ENCODE data around the gene ECT2L. TPM values are rescaled to one million over a fixed set of nuclear protein-coding genes. Genes with fewer than 3 reads are reported as not detected.

ECT2L gene
- total and polyA plus RNA-seq, 2 of the 13 experiments (the other 11 are each of a cell fraction or from before 2014, with no cell fraction given): 0.12 TPM; not detected in 1

DNA sequence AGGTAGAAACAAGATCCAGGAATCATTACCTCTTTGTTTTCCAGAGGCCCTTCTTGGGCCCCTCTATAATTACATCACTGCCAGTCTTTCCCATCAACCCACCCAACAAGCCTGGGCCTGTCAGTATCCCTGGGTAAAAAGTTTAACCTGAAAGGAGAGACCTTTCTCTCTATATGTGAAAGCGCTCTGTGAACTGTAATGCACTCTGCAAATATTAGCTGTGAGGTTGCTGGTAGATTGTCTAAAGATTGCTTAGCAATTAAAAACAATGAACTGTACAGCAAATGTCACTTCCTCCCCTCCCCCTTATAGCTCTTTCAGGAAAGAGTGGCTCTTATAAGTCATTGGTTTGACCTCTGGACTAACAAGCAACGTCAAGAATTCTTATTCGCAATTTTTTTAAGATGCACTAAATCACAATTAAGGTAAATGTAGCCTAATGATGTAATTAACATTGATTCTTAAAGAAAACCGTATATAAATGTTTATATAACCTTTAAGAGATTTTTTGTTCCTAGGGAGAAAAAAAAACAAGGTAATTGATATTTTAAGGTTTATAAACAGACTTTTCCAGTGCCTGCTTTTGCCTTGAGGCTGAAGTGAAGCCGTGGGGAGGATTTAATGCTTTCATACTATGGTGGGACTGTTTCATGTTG, 18.4 kb downstream of the ECT2L start (continued):
- TF ChIP-seq, protein P1, sequence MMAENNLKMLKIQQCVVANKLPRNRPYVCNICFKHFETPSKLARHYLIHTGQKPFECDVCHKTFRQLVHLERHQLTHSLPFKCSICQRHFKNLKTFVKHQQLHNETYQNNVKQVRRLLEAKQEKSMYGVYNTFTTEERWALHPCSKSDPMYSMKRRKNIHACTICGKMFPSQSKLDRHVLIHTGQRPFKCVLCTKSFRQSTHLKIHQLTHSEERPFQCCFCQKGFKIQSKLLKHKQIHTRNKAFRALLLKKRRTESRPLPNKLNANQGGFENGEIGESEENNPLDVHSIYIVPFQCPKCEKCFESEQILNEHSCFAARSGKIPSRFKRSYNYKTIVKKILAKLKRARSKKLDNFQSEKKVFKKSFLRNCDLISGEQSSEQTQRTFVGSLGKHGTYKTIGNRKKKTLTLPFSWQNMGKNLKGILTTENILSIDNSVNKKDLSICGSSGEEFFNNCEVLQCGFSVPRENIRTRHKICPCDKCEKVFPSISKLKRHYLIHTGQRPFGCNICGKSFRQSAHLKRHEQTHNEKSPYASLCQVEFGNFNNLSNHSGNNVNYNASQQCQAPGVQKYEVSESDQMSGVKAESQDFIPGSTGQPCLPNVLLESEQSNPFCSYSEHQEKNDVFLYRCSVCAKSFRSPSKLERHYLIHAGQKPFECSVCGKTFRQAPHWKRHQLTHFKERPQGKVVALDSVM (CRISPR knock-in tag; IDR thresholded peaks at IDR 0.05): no peak
- no peak for TF ChIP-seq HOXA7 (CRISPR knock-in tag; IDR thresholded peaks at IDR 0.05)
- no peak for TF ChIP-seq DZIP1 (CRISPR knock-in tag; IDR thresholded peaks at IDR 0.05)
- no peak for TF ChIP-seq CREBL2 (CRISPR knock-in tag; IDR thresholded peaks at IDR 0.05; ENCODE audit: borderline replicate concordance)
- no peak for TF ChIP-seq ZNF720 (CRISPR knock-in tag; IDR thresholded peaks at IDR 0.05)
- no peak for TF ChIP-seq ZNF704 (CRISPR knock-in tag; IDR thresholded peaks at IDR 0.05; ENCODE audit: borderline replicate concordance)
- no peak for TF ChIP-seq CREB1 (IDR thresholded peaks at IDR 0.05)
- TF ChIP-seq CREB1 (CRISPR knock-in tag; IDR thresholded peaks at IDR 0.05): peak; percentile 79
- TF ChIP-seq, protein P2, sequence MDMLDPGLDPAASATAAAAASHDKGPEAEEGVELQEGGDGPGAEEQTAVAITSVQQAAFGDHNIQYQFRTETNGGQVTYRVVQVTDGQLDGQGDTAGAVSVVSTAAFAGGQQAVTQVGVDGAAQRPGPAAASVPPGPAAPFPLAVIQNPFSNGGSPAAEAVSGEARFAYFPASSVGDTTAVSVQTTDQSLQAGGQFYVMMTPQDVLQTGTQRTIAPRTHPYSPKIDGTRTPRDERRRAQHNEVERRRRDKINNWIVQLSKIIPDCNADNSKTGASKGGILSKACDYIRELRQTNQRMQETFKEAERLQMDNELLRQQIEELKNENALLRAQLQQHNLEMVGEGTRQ (IDR thresholded peaks at IDR 0.05; ENCODE audit: low read depth, low read length): no peak
- TF ChIP-seq, protein P2 (CRISPR knock-in tag; IDR thresholded peaks at IDR 0.05; ENCODE audit: borderline replicate concordance): no peak
- TF ChIP-seq KLF16 (CRISPR knock-in tag; IDR thresholded peaks at IDR 0.05): no peak
- TF ChIP-seq FOXA3 (CRISPR knock-in tag; IDR thresholded peaks at IDR 0.05): peak; percentile 65
- TF ChIP-seq POGZ (CRISPR knock-in tag; IDR thresholded peaks at IDR 0.05): no peak
- no peak for TF ChIP-seq ZNF12 (CRISPR knock-in tag; IDR thresholded peaks at IDR 0.05)
- TF ChIP-seq ELF1 (CRISPR knock-in tag; IDR thresholded peaks at IDR 0.05): 0 out of 2 replicates have a peak, but pooled peaks have one; percentile 11
- TF ChIP-seq TRIM24 (CRISPR knock-in tag; IDR thresholded peaks at IDR 0.05): no peak
- no peak for TF ChIP-seq SSRP1 (CRISPR knock-in tag; IDR thresholded peaks at IDR 0.05)
